Peyer's patch (tissue), 4 donors: ENCODE measurements around the gene RCC2. TPM values are rescaled to one million over a fixed set of nuclear protein-coding genes. Genes with fewer than 3 reads are reported as not detected.
A peak's percentile ranks its signal among the peaks of the same experiment; 100 is the strongest.

Source experiments
- DNase-seq, 3 donors: peaks; one replicate each; pipeline ENCODE4 v3.0.0-alpha.2; 2017 to 2019
- H3K27ac ChIP-seq, 4 donors: fragments of 200-600 bp; sonication (generic); one replicate each; pipeline ENCODE4 v1.5.1; 2016 to 2019
- H3K27me3 ChIP-seq, 2 donors: fragments of 200-600 bp; sonication (generic); one replicate each; pipeline ENCODE4 v1.5.1; 2019
- H3K36me3 ChIP-seq, 3 donors: fragments of 200-600 bp; sonication (generic); one replicate each; pipeline ENCODE4 v1.5.1; 2016 to 2019
- H3K4me1 ChIP-seq, 4 donors: fragments of 200-600 bp; sonication (generic); one replicate each; pipeline ENCODE4 v1.5.1; 2016 to 2019
- H3K4me3 ChIP-seq, 4 donors: fragments of 200-600 bp; sonication (generic); 1 replicate in 3 of 4; 2 replicates in 1 of 4; pipeline ENCODE4 v1.5.1; 2016 to 2019; ENCODE audit warnings: mild to moderate bottlenecking in 1 of 4
- H3K9me3 ChIP-seq, 4 donors: fragments of 200-600 bp; sonication (generic); one replicate each; pipeline ENCODE4 v1.5.1; 2016 to 2019; ENCODE audit warnings: mild to moderate bottlenecking in 1 of 4
- CTCF ChIP-seq, 6 experiments: fragments of 450-650 bp in 4 of 6; fragments of 200-600 bp in 2 of 6; sonication (generic) in 1 of 6; IDR thresholded peaks; one replicate each; pipeline ENCODE4 v1.5.1; 2017 to 2019; ENCODE audit warnings: antibody characterized with exemption in 6 of 6, mild to moderate bottlenecking in 3 of 6, moderate library complexity in 1 of 6
- POLR2A ChIP-seq, 2 donors: fragments of 450-650 bp; IDR thresholded peaks; one replicate each; pipeline ENCODE4 v1.5.1; 2017; ENCODE audit warnings: antibody characterized with exemption in 2 of 2, mild to moderate bottlenecking in 2 of 2, moderate library complexity in 2 of 2
- total RNA-seq, 4 donors: library from RNA; depleted of rRNA; stranded (reverse); fragments of >200 nt; gene quantifications; one replicate each; pipeline ENCODE4 v1.1.0, GENCODE V29; 2016

Gene RCC2
- total RNA-seq, 4 donors from 2014 or later: 22.9 to 54.5 (median 34.9) TPM

- H3K27me3 ChIP-seq: no peaks in the 10 kb centered on the region
- H3K36me3 ChIP-seq: no peaks in the 10 kb centered on the region
- TF ChIP-seq POLR2A (IDR thresholded peaks at IDR 0.05): no peak
- TF ChIP-seq CTCF (IDR thresholded peaks at IDR 0.05): no peak
- no peak for DNase-seq
- H3K27ac ChIP-seq: no peak within 1 kb of the TSS
- no peaks in the 10 kb centered on the region for H3K4me1 ChIP-seq
- no peak within 1 kb of the TSS for H3K4me3 ChIP-seq
- H3K9me3 ChIP-seq: no peaks in the 10 kb centered on the region
Observed at GRCh38 chr1:17371896-17372295, 67.6 kb downstream of the RCC2 start, which contains the start of gene PADI6. TSS of gene PADI6 (plus strand) at chr1:17372196. CDS start at chr1:17372246, 50 bp downstream.

GRCh38 chr1:17370618-17371017, 68.9 kb downstream of the RCC2 start:
- H3K27me3 ChIP-seq: no peaks in the 10 kb centered on the region
- no peak for TF ChIP-seq POLR2A (IDR thresholded peaks at IDR 0.05)
- peak in 4 of 6 experiments; percentile 18 to 40 (median 31) for TF ChIP-seq CTCF (IDR thresholded peaks at IDR 0.05)
- no peak overlapping the region for H3K4me3 ChIP-seq
- no peak for DNase-seq
- H3K9me3 ChIP-seq: no peaks in the 10 kb centered on the region
- no peaks in the 10 kb centered on the region for H3K36me3 ChIP-seq
- H3K4me1 ChIP-seq: no peaks in the 10 kb centered on the region
- no peak overlapping the region for H3K27ac ChIP-seq

GRCh38 chr1:17369466-17369865, 70.0 kb downstream of the RCC2 start:
- Histone ChIP-seq H3K27me3 (no peaks in the 10 kb centered on the region), H3K4me1 (no peaks in the 10 kb centered on the region), H3K36me3 (no peaks in the 10 kb centered on the region), H3K4me3 (no peak overlapping the region), H3K9me3 (no peaks in the 10 kb centered on the region), H3K27ac (no peak overlapping the region)
- TF ChIP-seq CTCF (IDR thresholded peaks at IDR 0.05) (no peak), POLR2A (IDR thresholded peaks at IDR 0.05) (no peak)
- DNase-seq: no peak

GRCh38 chr1:17365293-17365692, 74.2 kb downstream of the RCC2 start:
- H3K4me1 ChIP-seq: no peaks in the 10 kb centered on the region
- no peak overlapping the region for H3K4me3 ChIP-seq
- DNase-seq: no peak
- no peak overlapping the region for H3K27ac ChIP-seq
- no peaks in the 10 kb centered on the region for H3K9me3 ChIP-seq
- no peaks in the 10 kb centered on the region for H3K27me3 ChIP-seq
- no peaks in the 10 kb centered on the region for H3K36me3 ChIP-seq
- TF ChIP-seq CTCF (IDR thresholded peaks at IDR 0.05) (no peak), POLR2A (IDR thresholded peaks at IDR 0.05) (no peak)

GRCh38 chr1:17363771-17364170, 75.7 kb downstream of the RCC2 start:
- Histone ChIP-seq H3K27me3 (no peaks in the 10 kb centered on the region), H3K4me3 (no peak overlapping the region), H3K27ac (no peak overlapping the region), H3K4me1 (no peaks in the 10 kb centered on the region), H3K36me3 (no peaks in the 10 kb centered on the region), H3K9me3 (no peaks in the 10 kb centered on the region)
- TF ChIP-seq POLR2A (IDR thresholded peaks at IDR 0.05) (no peak), CTCF (IDR thresholded peaks at IDR 0.05) (no peak)
- DNase-seq: no peak

GRCh38 chr1:17363351-17363750, 76.1 kb downstream of the RCC2 start:
- peak in 1 of 3 donors; percentile 34 for DNase-seq
- Histone ChIP-seq H3K4me3 (no peak overlapping the region), H3K27ac (no peak overlapping the region), H3K4me1 (no peaks in the 10 kb centered on the region), H3K9me3 (no peaks in the 10 kb centered on the region), H3K27me3 (no peaks in the 10 kb centered on the region), H3K36me3 (no peaks in the 10 kb centered on the region)
- TF ChIP-seq CTCF (IDR thresholded peaks at IDR 0.05): no peak
